CD8-positive, alpha-beta memory T cell (primary cell): ENCODE data around the gene RHPN2. TPM values are rescaled to one million over a fixed set of nuclear protein-coding genes. Genes with fewer than 3 reads are reported as not detected.

Experiments used
- CTCF ChIA-PET: fragments of 350-600 bp; sonication (Branson Sonifier 250); formaldehyde crosslinking; loops from one replicate; lab custom pipeline; 2021; ENCODE audit warnings: antibody characterized with exemption; lab: Charles Lee
- POLR2A ChIA-PET: fragments of 350-600 bp; sonication (Branson Sonifier 250); formaldehyde crosslinking; loops from one replicate; lab custom pipeline; 2021; ENCODE audit warnings: antibody characterized with exemption; lab: Charles Lee
- DNase-seq, 5 donors: peaks; one replicate each; pipeline versions ENCODE4 v3.0.0 to v3.0.0-alpha.2; 2020 to 2022; ENCODE audit warnings: mixed read lengths in 1 of 5
- H3K27ac ChIP-seq: one replicate; pipeline ENCODE4 v1.7.0; 2013; ENCODE audit warnings: low read depth, mild to moderate bottlenecking, low read length, moderate library complexity
- H3K27me3 ChIP-seq: 2 replicates; pipeline ENCODE4 v1.7.0; 2013; ENCODE audit warnings: low read length, mild to moderate bottlenecking; ENCODE audit not compliant: insufficient read depth, poor library complexity, severe bottlenecking
- H3K36me3 ChIP-seq: 2 replicates; pipeline ENCODE4 v1.7.0; 2013; ENCODE audit warnings: mild to moderate bottlenecking, low read length, moderate library complexity; ENCODE audit not compliant: insufficient read depth
- H3K4me1 ChIP-seq: 2 replicates; pipeline ENCODE4 v1.7.0; 2013; ENCODE audit warnings: mild to moderate bottlenecking, low read length, moderate library complexity; ENCODE audit not compliant: insufficient read depth
- H3K4me3 ChIP-seq: 2 replicates; pipeline ENCODE4 v1.7.0; 2013; ENCODE audit warnings: mild to moderate bottlenecking, low read length
- H3K9me3 ChIP-seq: 2 replicates; pipeline ENCODE4 v1.7.0; 2013; ENCODE audit warnings: mild to moderate bottlenecking, low read length
- H3K27ac Mint-ChIP-seq, 8 donors: one replicate each; pipeline ENCODE4 v1.8.0; 2020 to 2021; ENCODE audit warnings: mixed read lengths in 8 of 8, mild to moderate bottlenecking in 6 of 8, inconsistent platforms in 3 of 8, moderate library complexity in 3 of 8
- H3K27me3 Mint-ChIP-seq, 2 donors: one replicate each; pipeline ENCODE4 v1.8.0; 2020 to 2021; ENCODE audit warnings: mixed read lengths in 2 of 2, mild to moderate bottlenecking in 1 of 2, moderate library complexity in 1 of 2
- H3K36me3 Mint-ChIP-seq, 3 donors: one replicate each; pipeline ENCODE4 v1.8.0; 2020 to 2021; ENCODE audit warnings: mixed read lengths in 3 of 3, inconsistent platforms in 1 of 3, mild to moderate bottlenecking in 1 of 3
- H3K4me1 Mint-ChIP-seq, 3 donors: one replicate each; pipeline ENCODE4 v1.8.0; 2020 to 2021; ENCODE audit warnings: mixed read lengths in 3 of 3, inconsistent platforms in 1 of 3, mild to moderate bottlenecking in 1 of 3
- H3K4me3 Mint-ChIP-seq, 7 donors: one replicate each; pipeline ENCODE4 v1.8.0; 2020 to 2021; ENCODE audit warnings: mixed read lengths in 7 of 7, mild to moderate bottlenecking in 6 of 7, moderate library complexity in 4 of 7, inconsistent platforms in 2 of 7
- H3K9me3 Mint-ChIP-seq, 5 donors: one replicate each; pipeline ENCODE4 v1.8.0; 2020 to 2022; ENCODE audit warnings: mixed read lengths in 5 of 5, mild to moderate bottlenecking in 3 of 5, moderate library complexity in 2 of 5, inconsistent platforms in 1 of 5
- polyA plus RNA-seq: library from polyadenylated mRNA; unstranded; fragments of 300-500 nt; fragmentation: Illumina TruSeq; gene quantifications from one replicate; pipeline ENCODE4 v1.2.3, GENCODE V29; 2021
- total RNA-seq, 2 experiments: library from RNA; stranded (reverse); gene quantifications; one replicate each; pipeline ENCODE4 v1.2.3, GENCODE V29; 2021

RHPN2 gene
- total and polyA plus RNA-seq, 3 experiments from 2014 or later: 0.32 to 2.0 (median 1.1) TPM

DNA sequence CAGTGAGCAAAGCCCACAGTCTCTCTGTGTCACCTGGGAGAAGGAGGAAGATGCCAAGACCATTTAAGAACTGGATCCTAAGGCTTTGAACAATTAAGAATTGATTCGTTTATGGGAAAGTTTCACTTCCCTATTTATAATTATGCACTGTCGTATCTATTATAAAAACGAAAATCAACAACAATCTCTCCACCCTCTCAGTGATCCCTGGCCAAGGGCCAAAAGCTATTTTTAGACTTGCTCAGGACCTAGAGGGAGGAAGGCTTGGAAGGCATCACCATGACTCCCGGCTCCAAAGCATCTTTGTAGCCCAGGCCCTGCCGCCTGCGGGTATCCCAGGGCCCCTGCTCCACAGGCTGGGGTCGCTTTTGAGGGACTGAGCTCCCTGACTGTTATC, 1.3 kb downstream of the RHPN2 start:
- H3K4me3 ChIP-seq: no peak overlapping the region
- H3K4me1 ChIP-seq: no peaks in the 10 kb centered on the region
- POLR2A ChIA-PET: no interaction called here
- Mint-ChIP-seq H3K36me3 (peaks cover 0 to 2% (median 0%) of the 10 kb centered on the region in 3 donors), H3K4me1 (peaks cover 0 to 4% (median 0%) of the 10 kb centered on the region in 3 donors), H3K27ac (no peak overlapping the region), H3K9me3 (peaks cover 0 to 2% (median 0%) of the 10 kb centered on the region in 5 donors), H3K4me3 (peak overlapping the region in 3 of 7 donors; percentile 21 to 50 (median 26)), H3K27me3 (peaks cover 28 to 30% of the 10 kb centered on the region in 2 donors)
- DNase-seq: no peak
- CTCF ChIA-PET: interaction anchor here (0.6 kb wide), 1 partner anchor 457 kb away, joined by 3 read pairs; no protein-coding TSS in a partner anchor
- no peaks in the 10 kb centered on the region for H3K36me3 ChIP-seq
- H3K9me3 ChIP-seq: no peaks in the 10 kb centered on the region
- H3K27ac ChIP-seq: no peak overlapping the region
- H3K27me3 ChIP-seq: no peaks in the 10 kb centered on the region

DNA sequence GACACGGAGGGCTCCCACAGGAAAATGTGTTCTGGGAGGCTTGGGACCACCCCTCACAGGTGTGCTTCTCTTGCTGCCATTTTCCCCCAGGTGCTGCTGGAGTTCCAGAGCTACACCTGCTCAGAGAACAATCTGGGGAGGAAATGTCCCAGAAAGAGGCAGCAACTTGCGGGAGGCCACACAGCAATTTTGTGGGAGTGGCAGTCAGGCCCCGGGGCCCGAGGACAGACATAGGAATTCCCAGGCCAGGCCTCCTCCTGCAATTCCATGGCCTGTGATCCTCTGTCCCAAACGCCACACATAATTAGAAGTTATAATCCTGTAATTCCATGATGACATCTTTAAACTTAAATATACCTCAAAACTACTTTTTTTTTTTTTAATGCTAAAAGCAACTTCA, 1.8 kb downstream of the RHPN2 start:
- peaks cover 28 to 30% of the 10 kb centered on the region in 2 donors for H3K27me3 Mint-ChIP-seq
- H3K9me3 ChIP-seq: no peaks in the 10 kb centered on the region
- H3K36me3 ChIP-seq: no peaks in the 10 kb centered on the region
- no peak for DNase-seq
- H3K27ac ChIP-seq: no peak overlapping the region
- no peak overlapping the region for H3K27ac Mint-ChIP-seq
- ChIA-PET POLR2A (no interaction called here), CTCF (no interaction called here)
- H3K36me3 Mint-ChIP-seq: peaks cover 0 to 2% (median 0%) of the 10 kb centered on the region in 3 donors
- H3K27me3 ChIP-seq: no peaks in the 10 kb centered on the region
- no peak overlapping the region for H3K4me3 ChIP-seq
- H3K4me1 Mint-ChIP-seq: peaks cover 0 to 4% (median 0%) of the 10 kb centered on the region in 3 donors
- H3K4me3 Mint-ChIP-seq: peak overlapping the region in 2 of 7 donors; percentile 21 to 26
- no peaks in the 10 kb centered on the region for H3K4me1 ChIP-seq
- H3K9me3 Mint-ChIP-seq: peaks cover 0 to 2% (median 0%) of the 10 kb centered on the region in 5 donors

DNA sequence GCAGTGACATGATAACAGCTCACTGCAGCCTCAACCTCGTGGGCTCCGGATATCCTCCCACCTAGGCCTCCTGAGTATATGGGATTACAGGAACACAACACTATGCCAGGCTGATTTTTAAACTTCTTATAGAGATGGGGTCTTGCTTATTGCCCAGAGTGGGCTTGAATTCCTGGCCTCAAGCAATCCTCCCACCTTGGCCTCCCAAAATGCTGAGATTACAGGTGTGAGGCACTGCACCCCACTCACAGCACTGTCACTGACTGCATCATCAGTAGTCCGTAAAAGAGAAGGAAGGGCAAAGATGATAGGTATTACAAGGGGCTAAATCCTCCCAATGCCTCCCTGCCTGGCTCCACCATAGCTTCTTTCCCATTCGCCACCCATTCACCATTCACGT, 4.1 kb downstream of the RHPN2 start:
- H3K4me3 ChIP-seq: no peak overlapping the region
- no peaks in the 10 kb centered on the region for H3K4me1 ChIP-seq
- no peaks in the 10 kb centered on the region for H3K9me3 Mint-ChIP-seq
- H3K27me3 Mint-ChIP-seq: peaks cover 24 to 26% of the 10 kb centered on the region in 2 donors
- ChIA-PET POLR2A (no interaction called here), CTCF (interaction anchor here (1.3 kb wide), 1 partner anchor 8 kb away, joined by 4 read pairs; no protein-coding TSS in a partner anchor)
- no peaks in the 10 kb centered on the region for H3K36me3 ChIP-seq
- peaks cover 0 to 2% (median 0%) of the 10 kb centered on the region in 3 donors for H3K36me3 Mint-ChIP-seq
- H3K9me3 ChIP-seq: no peaks in the 10 kb centered on the region
- no peak overlapping the region for H3K4me3 Mint-ChIP-seq
- no peak overlapping the region for H3K27ac Mint-ChIP-seq
- H3K4me1 Mint-ChIP-seq: peaks cover 0 to 4% (median 0%) of the 10 kb centered on the region in 3 donors
- no peaks in the 10 kb centered on the region for H3K27me3 ChIP-seq
- H3K27ac ChIP-seq: no peak overlapping the region
- DNase-seq: no peak

DNA sequence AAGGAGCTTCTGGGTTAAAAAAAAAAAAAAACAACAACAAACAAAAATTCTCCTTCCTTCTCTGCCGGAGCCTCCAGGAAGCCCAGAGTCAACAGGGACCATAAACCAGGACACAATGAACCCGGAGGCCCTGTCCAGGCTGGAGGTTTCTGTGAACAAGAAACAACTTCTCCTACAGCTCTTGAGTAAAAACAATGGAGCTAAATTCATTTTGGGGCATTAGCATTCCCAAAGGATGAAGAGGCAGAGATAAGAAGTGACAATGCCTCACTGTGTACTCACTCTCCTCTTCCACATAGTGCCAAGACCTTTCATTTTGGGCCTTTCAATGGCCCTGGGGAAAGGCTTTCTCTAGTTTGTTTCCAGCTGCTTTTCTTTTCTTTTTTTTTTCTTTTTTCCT, 9.0 kb downstream of the RHPN2 start:
- no peak for DNase-seq
- no peak overlapping the region for H3K27ac ChIP-seq
- no peaks in the 10 kb centered on the region for H3K4me1 Mint-ChIP-seq
- H3K27ac Mint-ChIP-seq: no peak overlapping the region
- no peak overlapping the region for H3K4me3 ChIP-seq
- no peaks in the 10 kb centered on the region for H3K4me1 ChIP-seq
- H3K36me3 Mint-ChIP-seq: no peaks in the 10 kb centered on the region
- peaks cover 8 to 11% of the 10 kb centered on the region in 2 donors for H3K27me3 Mint-ChIP-seq
- H3K9me3 Mint-ChIP-seq: no peaks in the 10 kb centered on the region
- no peaks in the 10 kb centered on the region for H3K9me3 ChIP-seq
- no peaks in the 10 kb centered on the region for H3K27me3 ChIP-seq
- CTCF ChIA-PET: no interaction called here
- H3K36me3 ChIP-seq: no peaks in the 10 kb centered on the region
- POLR2A ChIA-PET: no interaction called here
- no peak overlapping the region for H3K4me3 Mint-ChIP-seq

DNA sequence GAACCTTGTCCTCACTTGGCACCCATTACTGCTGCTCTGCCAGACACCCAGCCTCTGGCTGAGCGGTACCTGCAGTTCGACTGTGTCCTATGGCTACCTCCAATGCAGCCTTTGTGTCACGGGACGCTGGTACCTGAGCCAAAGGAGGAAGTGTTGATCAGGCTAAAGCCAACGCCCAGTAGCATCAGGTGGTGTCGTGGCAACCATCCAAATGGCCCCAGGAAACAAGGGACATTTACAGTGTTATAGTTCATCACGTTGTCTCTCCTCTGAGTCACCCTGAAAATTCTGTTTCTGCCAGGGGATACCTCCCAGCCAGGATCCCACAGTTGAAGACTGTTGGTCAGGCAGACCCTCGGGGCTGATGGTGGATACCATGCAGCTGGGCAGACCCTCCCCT, 10.1 kb downstream of the RHPN2 start:
- peaks cover 2 to 3% of the 10 kb centered on the region in 2 donors for H3K27me3 Mint-ChIP-seq
- no peaks in the 10 kb centered on the region for H3K27me3 ChIP-seq
- no peaks in the 10 kb centered on the region for H3K4me1 ChIP-seq
- POLR2A ChIA-PET: interaction anchor here (0.7 kb wide), 1 partner anchor 18 kb away, joined by 5 read pairs; no protein-coding TSS in a partner anchor
- no peak overlapping the region for H3K27ac Mint-ChIP-seq
- H3K36me3 ChIP-seq: no peaks in the 10 kb centered on the region
- no peak overlapping the region for H3K4me3 ChIP-seq
- no peak for DNase-seq
- H3K9me3 Mint-ChIP-seq: no peaks in the 10 kb centered on the region
- H3K4me3 Mint-ChIP-seq: no peak overlapping the region
- no peaks in the 10 kb centered on the region for H3K4me1 Mint-ChIP-seq
- no peaks in the 10 kb centered on the region for H3K9me3 ChIP-seq
- no peaks in the 10 kb centered on the region for H3K36me3 Mint-ChIP-seq
- no peak overlapping the region for H3K27ac ChIP-seq
- CTCF ChIA-PET: no interaction called here

DNA sequence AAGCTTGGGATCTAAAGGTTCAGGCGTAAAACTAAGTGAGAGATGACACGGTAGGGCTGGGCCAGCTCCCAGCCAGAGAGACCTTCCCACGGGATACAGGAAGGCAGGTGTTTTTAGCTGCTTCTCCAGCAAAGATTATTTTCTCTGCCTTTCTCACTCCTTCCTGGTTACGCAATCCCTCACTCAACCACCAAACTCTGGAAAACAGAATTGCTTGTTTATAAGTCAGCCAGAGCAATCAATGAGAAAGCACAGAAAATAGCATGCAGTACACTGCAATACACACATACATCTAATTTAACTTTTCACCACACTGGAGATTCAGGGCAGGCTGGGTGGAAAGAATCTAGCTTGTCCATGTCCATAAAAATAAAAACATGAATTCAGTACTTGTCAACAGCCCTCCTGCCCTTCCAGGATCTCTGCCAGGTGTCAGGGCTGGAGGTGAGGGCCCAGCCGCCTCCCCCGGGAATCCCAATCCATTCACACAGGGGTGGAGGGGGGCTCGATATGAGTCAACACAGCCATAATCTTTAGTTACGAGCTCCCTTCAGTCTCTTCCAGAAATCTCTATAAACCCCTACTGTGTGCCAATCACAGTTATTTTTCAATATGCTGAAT, 12.2 kb downstream of the RHPN2 start:
- POLR2A ChIA-PET: no interaction called here
- Histone ChIP-seq H3K4me1 (no peaks in the 10 kb centered on the region), H3K27me3 (no peaks in the 10 kb centered on the region), H3K9me3 (no peaks in the 10 kb centered on the region), H3K36me3 (no peaks in the 10 kb centered on the region), H3K4me3 (no peak overlapping the region), H3K27ac (no peak overlapping the region)
- CTCF ChIA-PET: no interaction called here
- Mint-ChIP-seq H3K4me1 (no peaks in the 10 kb centered on the region), H3K27ac (peak overlapping the region in 1 of 8 donors; percentile 33), H3K4me3 (no peak overlapping the region), H3K36me3 (no peaks in the 10 kb centered on the region), H3K27me3 (peaks cover under 1 to 2% of the 10 kb centered on the region in 2 donors), H3K9me3 (no peaks in the 10 kb centered on the region)
- DNase-seq: no peak

DNA sequence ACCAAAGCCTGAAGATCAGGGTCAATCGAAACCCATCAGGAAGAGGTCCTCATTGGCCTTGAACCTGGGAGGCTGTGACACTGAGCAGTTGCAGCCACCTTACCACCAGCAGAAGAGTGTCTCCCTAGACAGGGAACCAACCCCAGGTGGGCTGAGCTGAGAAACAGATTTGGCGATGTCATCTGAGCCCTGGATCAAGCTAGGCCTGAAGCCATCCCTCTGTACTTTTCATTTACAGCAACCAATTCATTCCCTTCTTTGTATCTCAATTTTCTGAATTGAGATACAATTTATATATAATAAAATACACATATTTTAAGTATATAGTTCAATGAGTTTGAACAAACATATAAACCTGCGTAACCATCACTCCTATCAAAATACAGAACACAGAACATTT, 14.6 kb downstream of the RHPN2 start:
- Mint-ChIP-seq H3K4me1 (no peaks in the 10 kb centered on the region), H3K27ac (no peak overlapping the region), H3K9me3 (no peaks in the 10 kb centered on the region), H3K36me3 (no peaks in the 10 kb centered on the region), H3K4me3 (no peak overlapping the region), H3K27me3 (peaks cover 5 to 9% of the 10 kb centered on the region in 2 donors)
- no peaks in the 10 kb centered on the region for H3K27me3 ChIP-seq
- no peak for DNase-seq
- H3K4me1 ChIP-seq: no peaks in the 10 kb centered on the region
- ChIA-PET POLR2A (no interaction called here), CTCF (no interaction called here)
- H3K27ac ChIP-seq: no peak overlapping the region
- H3K9me3 ChIP-seq: no peaks in the 10 kb centered on the region
- no peaks in the 10 kb centered on the region for H3K36me3 ChIP-seq
- H3K4me3 ChIP-seq: no peak overlapping the region

DNA sequence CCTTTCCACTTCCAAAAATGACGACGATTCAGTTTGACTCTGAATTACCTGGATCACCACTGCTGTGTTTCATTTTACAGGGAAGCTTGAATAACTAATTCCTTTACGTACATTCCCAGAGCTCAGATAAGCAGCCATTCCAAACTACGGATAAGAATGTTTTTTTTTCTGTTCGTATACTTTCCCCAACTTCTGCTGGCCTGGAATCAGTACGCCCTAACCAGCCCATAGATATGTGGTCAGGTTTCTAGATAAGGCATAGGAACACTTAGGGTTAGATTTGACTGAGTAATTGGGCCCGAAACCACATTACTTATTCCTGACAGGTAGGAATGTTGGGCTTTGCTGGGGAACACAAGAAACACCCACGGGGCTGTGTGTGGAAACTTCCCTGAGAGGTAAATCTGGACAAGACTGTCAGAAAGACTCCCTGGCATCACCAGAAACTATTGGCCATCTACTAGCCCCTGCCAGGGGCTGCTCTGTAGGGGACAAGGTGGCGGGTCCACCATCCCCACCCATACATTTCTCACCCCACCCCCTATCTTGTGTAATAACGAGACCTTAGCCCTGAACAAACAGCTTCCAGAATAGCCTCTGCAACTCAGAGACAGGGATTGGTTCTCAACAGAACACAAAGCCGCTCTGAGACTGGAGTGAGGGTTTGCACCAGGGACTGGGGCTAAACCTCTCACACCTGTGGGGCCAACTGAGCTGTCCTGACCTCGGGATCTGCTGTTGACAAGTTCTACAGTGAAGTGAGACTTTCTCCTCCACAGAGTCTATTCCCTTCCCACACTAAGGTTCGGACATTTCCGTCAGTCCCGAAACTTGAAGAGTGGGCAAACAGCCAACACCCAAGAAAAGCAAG, 15.6 kb downstream of the RHPN2 start:
- Histone ChIP-seq H3K27me3 (no peaks in the 10 kb centered on the region), H3K9me3 (no peaks in the 10 kb centered on the region), H3K4me3 (no peak overlapping the region), H3K4me1 (no peaks in the 10 kb centered on the region), H3K36me3 (no peaks in the 10 kb centered on the region), H3K27ac (no peak overlapping the region)
- Mint-ChIP-seq H3K4me1 (no peaks in the 10 kb centered on the region), H3K36me3 (no peaks in the 10 kb centered on the region), H3K9me3 (no peaks in the 10 kb centered on the region), H3K4me3 (no peak overlapping the region), H3K27me3 (peaks cover 6 to 9% of the 10 kb centered on the region in 2 donors), H3K27ac (no peak overlapping the region)
- ChIA-PET POLR2A (interaction anchor here (0.5 kb wide), 1 partner anchor 69 kb away, joined by 4 read pairs; no protein-coding TSS in a partner anchor), CTCF (no interaction called here)
- DNase-seq: no peak
